ENCODE data around the gene MC1R. TPM values are rescaled to one million over a fixed set of nuclear protein-coding genes. Genes with fewer than 3 reads are reported as not detected.

The MC1R gene
- total and polyA plus RNA-seq, 2 of the 4 experiments (the other 2 are of a cell fraction): 3.8 to 9.5 TPM

GRCh38 chr16:89953671-89954406, 35.2 kb downstream of the MC1R start:
- peaks cover 6% of the 10 kb centered on the region; the same call in 1 of the 2 replicates for H3K4me1 ChIP-seq (ENCODE audit: control insufficient read depth, insufficient read depth, low read length)
- H3K4me2 ChIP-seq (ENCODE audit: low read depth, low read length): no peak overlapping the region
- ATAC-seq (ENCODE audit: low read depth): no peak
- intact Hi-C loops (cut with micrococcal nuclease): no loop called here
- H3K23ac ChIP-seq (ENCODE audit: low read depth, low read length): no peak overlapping the region
- no peak overlapping the region for H2BK15ac ChIP-seq (ENCODE audit: low read depth, low read length)
- H2AFZ ChIP-seq (replicated peaks; ENCODE audit: low read length, poor library complexity): no peak overlapping the region
- peaks cover 31% of the 10 kb centered on the region for H3K36me3 ChIP-seq (ENCODE audit: control insufficient read depth, insufficient read depth, low read length)
- H3K14ac ChIP-seq (replicated peaks; ENCODE audit: low read depth, low read length): no peak overlapping the region
- 100% methylated on average over 1 of the region's 11 CpGs; no CpG with 5 or more reads in 1 of the 2 experiments for WGBS, 2 experiments (ENCODE audit: extremely low coverage in 2 of 2, insufficient read length in 1 of 2)
- no peak overlapping the region for H3K56ac ChIP-seq (ENCODE audit: extremely low read depth, insufficient read depth, low read length)
- no peak overlapping the region for H2BK20ac ChIP-seq (ENCODE audit: low read depth, low read length)
- H2AK5ac ChIP-seq (ENCODE audit: low read depth, low read length): no peak overlapping the region
- H3K27ac ChIP-seq (ENCODE audit: insufficient read depth, low read length): no peak overlapping the region
- H4K20me1 ChIP-seq (ENCODE audit: insufficient read depth, low read length): peaks cover 17% of the 10 kb centered on the region
- H3K4ac ChIP-seq (ENCODE audit: low read depth, low read length): no peak overlapping the region
- H3K9ac ChIP-seq (ENCODE audit: low read depth, low read length): no peak overlapping the region
- H3K27me3 ChIP-seq (ENCODE audit: control insufficient read depth, insufficient read depth, low read length): no peaks in the 10 kb centered on the region
- H3K9me3 ChIP-seq (ENCODE audit: control insufficient read depth, insufficient read depth, low read length): no peaks in the 10 kb centered on the region
- no TSS peak for BruUV-seq (replicated peaks)
- no peak overlapping the region for H2AK9ac ChIP-seq (replicated peaks; ENCODE audit: low read depth, low read length, poor library complexity)
- no peak for DNase-seq
- no peaks in the 10 kb centered on the region; the same call in 1 of the 2 replicates for H3K9me1 ChIP-seq (ENCODE audit: insufficient read depth, low read length)
- no peak for TF ChIP-seq POLR2A (IDR thresholded peaks at IDR 0.05; ENCODE audit: low read depth, low read length)
- no peak for TF ChIP-seq MAFK (IDR thresholded peaks at IDR 0.05; ENCODE audit: low read depth, low read length)
- TF ChIP-seq ELK1 (IDR thresholded peaks at IDR 0.05; ENCODE audit: borderline replicate concordance, low read depth, low read length): no peak
- no peak for TF ChIP-seq MAZ (IDR thresholded peaks at IDR 0.05; ENCODE audit: borderline replicate concordance, low read depth, low read length)
- TF ChIP-seq RFX5 (IDR thresholded peaks at IDR 0.05; ENCODE audit: low read depth, low read length): no peak
- no peak for TF ChIP-seq CTCF (conservative IDR thresholded peaks at IDR 0.05; ENCODE audit: low read depth, low read length)
- no peak for TF ChIP-seq CHD1 (IDR thresholded peaks at IDR 0.05; ENCODE audit: low read depth, low read length)
- TF ChIP-seq USF2 (IDR thresholded peaks at IDR 0.05; ENCODE audit: low read depth, low read length): no peak
- no peak for TF ChIP-seq CEBPB (IDR thresholded peaks at IDR 0.05; ENCODE audit: low read depth, low read length)
- no peak overlapping the region for H3K4me3 ChIP-seq (ENCODE audit: insufficient read depth, low read depth, low read length)
- H4K8ac ChIP-seq (ENCODE audit: low read depth in 2 of 2, low read length in 2 of 2): no peak overlapping the region
- dilution Hi-C loops (cut with HindIII; ENCODE audit: low sequenced_read_pairs, unreplicated experiment): no loop called here
- H4K91ac ChIP-seq (ENCODE audit: insufficient read depth, low read depth, low read length): no peak overlapping the region
- ChIA-PET CTCF (no interaction called here), POLR2A (ENCODE audit: unreplicated experiment) (no interaction called here)
- H3K18ac ChIP-seq (ENCODE audit: low read depth, low read length): no peak overlapping the region
- no peak overlapping the region for H2BK5ac ChIP-seq (ENCODE audit: low read depth, low read length, poor library complexity, severe bottlenecking)
- H2BK120ac ChIP-seq (ENCODE audit: low read depth, low read length): no peak overlapping the region
- no peak overlapping the region for H4K5ac ChIP-seq (ENCODE audit: low read depth, low read length)
- peaks cover 20 to 75% of the 10 kb centered on the region in 2 experiments for H3K79me1 ChIP-seq (ENCODE audit: low read depth in 1 of 2, low read length in 2 of 2)
- in situ Hi-C loops (cut with MboI; ENCODE audit: low sequenced_read_pairs): no loop called here

Measured in IMR-90 (cell line).